ENCODE measurements around the gene ACYP2. TPM values are rescaled to one million over a fixed set of nuclear protein-coding genes. Genes with fewer than 3 reads are reported as not detected.

Gene ACYP2
- total RNA-seq, 6 experiments from 2014 or later = 9.6 to 22.9 (median 18.5) TPM

DNA sequence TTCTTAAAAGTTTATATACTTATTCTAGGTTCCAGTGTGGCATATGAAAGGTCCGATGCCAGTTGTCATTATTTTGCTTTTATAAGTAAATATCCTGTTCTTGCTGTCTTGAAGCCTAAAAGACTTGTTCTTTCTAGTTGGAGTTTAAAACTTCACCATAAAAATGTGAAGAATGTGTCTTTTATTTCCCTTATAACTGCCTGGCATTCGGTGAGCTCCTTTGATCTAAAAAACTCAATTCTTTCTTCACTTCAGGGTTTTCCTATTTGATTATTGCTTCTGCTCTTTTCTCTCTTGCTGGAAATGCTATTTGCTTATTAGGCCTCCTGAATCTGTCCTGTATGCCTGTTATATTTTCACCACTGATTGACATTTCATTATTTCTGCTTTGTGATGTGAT is 89.1 kb downstream of the ACYP2 start:
- H3K9me3 ChIP-seq = no peaks in the 10 kb centered on the region
- H3K36me3 ChIP-seq = no peaks in the 10 kb centered on the region
- H3K27ac ChIP-seq = no peak overlapping the region
- H3K27me3 ChIP-seq = no peaks in the 10 kb centered on the region
- intact Hi-C loops (cut with DNase I) = no loop called here
- no peak for DNase-seq
- H3K4me3 ChIP-seq = no peak overlapping the region
- TF ChIP-seq POLR2A (IDR thresholded peaks at IDR 0.05) = no peak
- TF ChIP-seq, protein P1, sequence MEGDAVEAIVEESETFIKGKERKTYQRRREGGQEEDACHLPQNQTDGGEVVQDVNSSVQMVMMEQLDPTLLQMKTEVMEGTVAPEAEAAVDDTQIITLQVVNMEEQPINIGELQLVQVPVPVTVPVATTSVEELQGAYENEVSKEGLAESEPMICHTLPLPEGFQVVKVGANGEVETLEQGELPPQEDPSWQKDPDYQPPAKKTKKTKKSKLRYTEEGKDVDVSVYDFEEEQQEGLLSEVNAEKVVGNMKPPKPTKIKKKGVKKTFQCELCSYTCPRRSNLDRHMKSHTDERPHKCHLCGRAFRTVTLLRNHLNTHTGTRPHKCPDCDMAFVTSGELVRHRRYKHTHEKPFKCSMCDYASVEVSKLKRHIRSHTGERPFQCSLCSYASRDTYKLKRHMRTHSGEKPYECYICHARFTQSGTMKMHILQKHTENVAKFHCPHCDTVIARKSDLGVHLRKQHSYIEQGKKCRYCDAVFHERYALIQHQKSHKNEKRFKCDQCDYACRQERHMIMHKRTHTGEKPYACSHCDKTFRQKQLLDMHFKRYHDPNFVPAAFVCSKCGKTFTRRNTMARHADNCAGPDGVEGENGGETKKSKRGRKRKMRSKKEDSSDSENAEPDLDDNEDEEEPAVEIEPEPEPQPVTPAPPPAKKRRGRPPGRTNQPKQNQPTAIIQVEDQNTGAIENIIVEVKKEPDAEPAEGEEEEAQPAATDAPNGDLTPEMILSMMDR (IDR thresholded peaks at IDR 0.05) = no peak
- H3K4me1 ChIP-seq = peaks cover 0 to 16% (median 5%) of the 10 kb centered on the region in 4 donors
- no peak for ATAC-seq
- 79% methylated on average over 2 of the region's 2 CpGs for WGBS (ENCODE audit: insufficient coverage, low coverage, low lambda C conversion rate, missing lambda C conversion rate)

DNA sequence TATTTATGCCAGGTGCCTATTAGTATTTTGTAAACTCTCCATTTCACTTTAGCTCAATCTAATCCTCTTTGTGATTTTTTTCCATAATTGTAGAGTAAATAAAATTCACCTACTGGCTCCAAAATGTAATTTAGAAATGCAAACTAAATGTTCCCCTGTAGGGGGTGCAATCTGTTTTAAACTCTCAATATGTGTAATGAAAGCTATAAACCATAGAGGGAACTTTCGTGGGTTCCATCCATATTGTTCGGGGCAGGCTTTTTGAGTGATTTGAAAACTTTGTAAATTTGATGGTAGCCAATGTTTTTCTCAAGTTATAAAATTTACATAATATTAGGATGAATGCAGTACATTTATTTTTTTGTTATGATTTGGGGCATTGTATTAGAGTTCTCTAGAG is 91.2 kb downstream of the ACYP2 start:
- Histone ChIP-seq H3K4me1 (peaks cover 0 to 16% (median 5%) of the 10 kb centered on the region in 4 donors), H3K36me3 (no peaks in the 10 kb centered on the region), H3K27me3 (no peaks in the 10 kb centered on the region), H3K4me3 (no peak overlapping the region), H3K9me3 (no peaks in the 10 kb centered on the region), H3K27ac (no peak overlapping the region)
- DNase-seq = no peak
- TF ChIP-seq, protein P1 (IDR thresholded peaks at IDR 0.05) = peak; percentile 47 to 62 (median 56)
- TF ChIP-seq POLR2A (IDR thresholded peaks at IDR 0.05) = no peak
- intact Hi-C loops (cut with DNase I) = no loop called here
- 27% methylated on average over 2 of the region's 2 CpGs for WGBS (ENCODE audit: insufficient coverage, low coverage, low lambda C conversion rate, missing lambda C conversion rate)
- ATAC-seq = peak in 3 of 4 donors; percentile 40 to 66 (median 64)

DNA sequence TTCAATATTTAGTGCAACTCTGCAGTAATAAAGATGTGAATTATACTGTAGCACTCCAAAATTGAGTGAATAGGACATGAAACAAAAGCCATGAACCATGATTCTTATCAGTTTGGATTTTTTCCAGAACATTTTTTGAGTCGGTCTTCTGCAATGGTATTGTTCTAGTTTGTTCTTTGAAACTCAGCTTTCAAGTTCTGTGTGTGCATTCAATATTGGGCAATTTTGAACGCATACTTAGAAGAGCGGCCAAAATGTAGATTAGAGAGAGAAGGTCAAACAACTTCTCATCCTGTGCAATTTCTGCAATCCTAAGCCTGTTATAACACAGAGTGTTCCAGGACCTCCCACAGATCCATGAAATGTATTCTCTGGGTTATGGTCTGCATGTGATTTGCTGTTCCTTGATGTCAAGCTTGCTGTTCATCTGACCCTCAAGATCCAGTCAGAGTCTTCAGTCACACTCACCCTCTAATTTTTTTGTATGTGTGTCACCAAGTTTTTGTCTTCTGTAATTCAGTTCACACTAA is 92.3 kb downstream of the ACYP2 start:
- peak overlapping the region in 1 of 3 donors; percentile 42 for H3K27ac ChIP-seq
- no peaks in the 10 kb centered on the region for H3K36me3 ChIP-seq
- H3K4me3 ChIP-seq = no peak overlapping the region
- no peaks in the 10 kb centered on the region for H3K27me3 ChIP-seq
- ATAC-seq (peak; percentile 80 to 93 (median 84)), DNase-seq (no peak)
- H3K9me3 ChIP-seq = no peaks in the 10 kb centered on the region
- intact Hi-C loops (cut with DNase I) = no loop called here
- H3K4me1 ChIP-seq = peaks cover 0 to 23% (median 5%) of the 10 kb centered on the region in 4 donors
- 3% methylated on average over 3 of the region's 3 CpGs for WGBS (ENCODE audit: insufficient coverage, low coverage, low lambda C conversion rate, missing lambda C conversion rate)
- TF ChIP-seq, protein P1 (IDR thresholded peaks at IDR 0.05) = no peak
- TF ChIP-seq POLR2A (IDR thresholded peaks at IDR 0.05) = no peak

DNA sequence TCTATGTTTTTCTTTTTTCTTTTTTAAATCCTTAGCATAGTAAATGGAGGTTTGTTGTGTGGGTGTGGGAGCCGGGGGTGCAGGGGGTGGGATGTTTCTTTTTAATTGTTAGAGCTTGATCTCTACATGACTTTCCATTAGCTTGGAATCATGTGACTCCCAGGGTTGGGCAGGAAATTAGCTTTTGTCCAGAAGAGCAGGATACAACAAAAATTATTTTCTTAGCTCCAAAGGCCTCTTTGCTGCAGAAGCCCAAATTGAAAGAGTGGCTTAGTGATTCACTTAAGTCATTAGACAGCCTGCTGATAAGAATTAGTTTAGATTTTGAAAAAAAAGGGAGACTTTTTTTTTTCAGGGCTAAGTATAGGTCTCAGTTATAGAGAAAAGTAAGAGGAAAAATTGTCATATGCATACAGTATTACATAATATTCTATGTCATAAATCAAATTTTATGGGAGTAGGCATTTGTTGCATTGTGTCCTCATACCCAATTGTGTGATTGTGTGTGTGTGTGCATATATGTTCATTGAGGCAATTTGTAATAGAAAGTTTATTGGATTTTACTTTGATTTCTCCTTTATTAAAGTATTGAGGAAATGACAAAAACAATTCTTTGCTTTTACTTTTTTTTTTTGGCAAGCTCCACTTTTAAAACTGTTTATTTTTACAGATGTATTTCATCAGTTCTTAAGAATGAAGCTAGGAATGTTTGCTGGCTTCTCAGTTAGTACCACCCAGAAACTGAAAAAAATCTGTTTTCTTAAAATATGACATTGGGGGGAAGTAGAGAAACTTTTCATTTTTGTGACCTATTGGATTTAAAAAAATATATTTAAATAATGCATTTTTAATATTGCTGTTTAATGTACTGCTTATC is 93.2 kb downstream of the ACYP2 start:
- DNase-seq (no peak), ATAC-seq (no peak)
- no peak for TF ChIP-seq POLR2A (IDR thresholded peaks at IDR 0.05)
- TF ChIP-seq, protein P1 (IDR thresholded peaks at IDR 0.05) = no peak
- H3K4me1 ChIP-seq = peaks cover 0 to 23% (median 5%) of the 10 kb centered on the region in 4 donors
- intact Hi-C loops (cut with DNase I) = no loop called here
- no peaks in the 10 kb centered on the region for H3K9me3 ChIP-seq
- no peak overlapping the region for H3K4me3 ChIP-seq
- H3K27ac ChIP-seq = peak overlapping the region in 2 of 3 donors; percentile 7 to 42
- no peaks in the 10 kb centered on the region for H3K27me3 ChIP-seq
- WGBS (ENCODE audit: insufficient coverage, low coverage, low lambda C conversion rate, missing lambda C conversion rate) = 9% methylated on average over 1 of the region's 1 CpG
- no peaks in the 10 kb centered on the region for H3K36me3 ChIP-seq

Data from right lobe of liver (tissue), 6 donors.